Caco-2 (cell line): Measurements from ENCODE around the gene ANAPC5. TPM values are rescaled to one million over a fixed set of nuclear protein-coding genes. Genes with fewer than 3 reads are reported as not detected.
A peak's percentile ranks its signal among the peaks of the same experiment; 100 is the strongest.

Experiments used
- BruUV-seq: library from RNA; stranded (reverse); fragments of 400-500 nt; replicated peaks from 2 replicates; lab custom pipeline; 2021; lab: Mats Ljungman, UMichigan
- CTCF ChIA-PET: fragments of 300-600 bp; sonication (Branson Sonifier 250); formaldehyde crosslinking; loops from one replicate; lab custom pipeline; 2022; ENCODE audit warnings: antibody characterized with exemption; lab: Charles Lee
- POLR2A ChIA-PET: fragments of 300-600 bp; sonication (Branson Sonifier 250); formaldehyde crosslinking; loops from one replicate; lab custom pipeline; 2022; ENCODE audit warnings: antibody characterized with exemption; lab: Charles Lee
- DNase-seq, 2 experiments: peaks; one replicate each; pipeline versions ENCODE4 v3.0.0 to v3.0.0-alpha.2; 2020 to 2022
- H3K27me3 ChIP-seq: replicated peaks from 2 replicates; pipeline ENCODE4 v1.6.0; 2011; ENCODE audit warnings: low read length; ENCODE audit not compliant: control insufficient read depth, insufficient read depth
- H3K36me3 ChIP-seq: 2 replicates; pipeline ENCODE4 v1.5.1; 2011; ENCODE audit warnings: low read length; ENCODE audit not compliant: control insufficient read depth, insufficient read depth
- H3K4me1 ChIP-seq: fragments of 250-450 bp; sonication (Bioruptor Pico); 2 replicates; pipeline ENCODE4 v1.5.1; 2020; ENCODE audit warnings: mild to moderate bottlenecking
- H3K4me3 ChIP-seq: 2 replicates; pipeline ENCODE4 v1.5.1; 2011; ENCODE audit warnings: low read depth, mild to moderate bottlenecking, control low read depth, low read length
- H3K9me3 ChIP-seq: fragments of 250-450 bp; sonication (Bioruptor Pico); 2 replicates; pipeline ENCODE4 v1.5.1; 2020; ENCODE audit warnings: mild to moderate bottlenecking, moderate library complexity
- H3K27ac Mint-ChIP-seq: one replicate; pipeline ENCODE4 v1.8.0; 2022; ENCODE audit warnings: mixed read lengths; ENCODE audit not compliant: unreplicated experiment
- H3K27me3 Mint-ChIP-seq: one replicate; pipeline ENCODE4 v1.8.0; 2022; ENCODE audit warnings: mixed read lengths; ENCODE audit not compliant: insufficient read depth, unreplicated experiment
- H3K36me3 Mint-ChIP-seq: one replicate; pipeline ENCODE4 v1.8.0; 2022; ENCODE audit warnings: mild to moderate bottlenecking, mixed read lengths; ENCODE audit not compliant: insufficient read depth, unreplicated experiment
- H3K4me1 Mint-ChIP-seq: one replicate; pipeline ENCODE4 v1.8.0; 2022; ENCODE audit warnings: low read depth, mixed read lengths; ENCODE audit not compliant: unreplicated experiment
- H3K4me3 Mint-ChIP-seq: one replicate; pipeline ENCODE4 v1.8.0; 2022; ENCODE audit warnings: mild to moderate bottlenecking, moderate library complexity, mixed read lengths; ENCODE audit not compliant: unreplicated experiment
- H3K9me3 Mint-ChIP-seq: one replicate; pipeline ENCODE4 v1.8.0; 2022; ENCODE audit warnings: mixed read lengths; ENCODE audit not compliant: unreplicated experiment
- CTCF ChIP-seq, 2 experiments: fragments of 200-600 bp in 1 of 2; IDR thresholded peaks; 1 replicate in 1 of 2; 2 replicates in 1 of 2; pipeline versions ENCODE4 v1.5.1 to v1.8.0; 2011 to 2022; ENCODE audit warnings: antibody characterized with exemption in 1 of 2, control low read depth in 1 of 2, inconsistent platforms in 1 of 2, low read depth in 1 of 2, low read length in 1 of 2, mild to moderate bottlenecking in 1 of 2, moderate library complexity in 1 of 2; ENCODE audit not compliant: insufficient read depth in 1 of 2, severe bottlenecking in 1 of 2, unreplicated experiment in 1 of 2
- intact Hi-C: fragments of 100-400 bp; cut with micrococcal nuclease; formaldehyde crosslinking; loops from one replicate; pipeline ENCODE4 v1.10.0; 2022; ENCODE audit not compliant: unreplicated experiment
- total RNA-seq: library from RNA; stranded (reverse); gene quantifications from 2 replicates; pipeline ENCODE4 v1.2.3, GENCODE V29; 2022

Gene ANAPC5
- total RNA-seq, 1 experiment from 2014 or later: 106 TPM

DNA sequence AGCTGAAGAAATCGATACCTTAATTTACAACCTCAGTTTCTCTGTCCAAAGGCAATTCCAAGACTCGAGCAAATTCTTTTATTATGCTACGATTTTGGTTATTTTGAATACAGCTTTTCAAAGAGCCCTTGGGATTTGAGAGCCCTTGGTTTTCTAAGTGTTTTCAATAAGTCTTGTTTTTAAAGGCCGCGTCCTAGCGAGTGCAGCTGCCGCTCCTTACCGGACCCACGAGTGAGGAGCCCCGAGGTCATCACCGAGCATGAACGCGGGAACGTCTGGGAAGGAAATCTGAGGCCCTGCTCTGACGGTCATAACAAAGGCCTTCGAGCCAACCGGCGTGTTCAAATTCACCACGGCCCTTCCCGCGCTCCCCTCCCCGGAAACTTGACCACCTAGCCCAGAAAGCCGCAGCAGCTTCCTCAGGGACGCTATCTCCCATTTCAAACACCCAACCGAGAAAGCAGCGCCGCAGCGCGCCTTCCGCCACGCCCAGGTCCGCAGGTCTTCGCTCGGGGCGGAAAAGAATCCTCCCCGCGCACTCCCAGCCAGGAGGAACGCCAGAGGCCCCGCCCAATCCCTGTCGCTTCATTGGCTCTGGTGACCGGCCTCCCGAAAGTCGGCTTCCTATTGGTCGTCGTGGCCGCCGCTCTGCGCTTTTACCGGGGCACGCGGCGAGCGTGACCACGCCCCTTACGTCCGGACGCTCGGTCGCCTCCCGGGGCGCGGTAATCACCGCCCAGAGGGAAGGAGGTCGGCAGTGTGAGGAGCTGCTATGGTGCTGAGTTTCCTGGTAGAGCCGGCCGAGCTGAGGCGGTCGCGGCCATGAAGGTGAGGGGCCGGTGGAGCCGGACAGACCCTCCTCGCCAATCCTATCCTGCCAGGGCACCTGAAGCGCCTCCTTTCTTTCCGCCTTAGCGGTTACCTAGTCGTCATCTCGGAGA is 47.5 kb upstream of the ANAPC5 start, which contains the start of gene RNF34:
TSS of gene RNF34 (plus strand) at position 728 of the 941 bp plus-strand sequence. CDS start at position 823, 95 bp downstream.
- Mint-ChIP-seq H3K4me3 (peak within 1 kb of the TSS; percentile 90), H3K9me3 (no peaks in the 10 kb centered on the region), H3K27ac (peak within 1 kb of the TSS; percentile 75), H3K27me3 (no peaks in the 10 kb centered on the region), H3K36me3 (peaks cover 33% of the 10 kb centered on the region), H3K4me1 (peaks cover 13% of the 10 kb centered on the region)
- ChIA-PET POLR2A (interaction anchor here (0.6 to 2.9 kb wide), 10 partner anchors 16 to 1295 kb away, joined by 3 to 41 read pairs (median 4); partner anchors contain the start of gene ANAPC5), CTCF (interaction anchor here (0.7 to 3.1 kb wide), 4 partner anchors 16 to 64 kb away, joined by 3 to 21 read pairs (median 6); partner anchors contain the start of gene ANAPC5)
- DNase-seq: peak; percentile 99
- TSS peak; percentile 92 for BruUV-seq
- no peaks in the 10 kb centered on the region for H3K27me3 ChIP-seq
- no peaks in the 10 kb centered on the region for H3K4me1 ChIP-seq
- peak within 1 kb of the TSS; percentile 99 for H3K4me3 ChIP-seq
- no peaks in the 10 kb centered on the region for H3K36me3 ChIP-seq
- no peak for TF ChIP-seq CTCF (IDR thresholded peaks at IDR 0.05; ENCODE audit: insufficient read depth in 1 of 2, low read depth in 1 of 2, low read length in 1 of 2, severe bottlenecking in 1 of 2, unreplicated experiment in 1 of 2)
- intact Hi-C loops: loop anchor here (1.0 kb wide), 1 partner anchor 47 kb away; the partner anchor contains the start of gene ANAPC5
- no peaks in the 10 kb centered on the region for H3K9me3 ChIP-seq

DNA sequence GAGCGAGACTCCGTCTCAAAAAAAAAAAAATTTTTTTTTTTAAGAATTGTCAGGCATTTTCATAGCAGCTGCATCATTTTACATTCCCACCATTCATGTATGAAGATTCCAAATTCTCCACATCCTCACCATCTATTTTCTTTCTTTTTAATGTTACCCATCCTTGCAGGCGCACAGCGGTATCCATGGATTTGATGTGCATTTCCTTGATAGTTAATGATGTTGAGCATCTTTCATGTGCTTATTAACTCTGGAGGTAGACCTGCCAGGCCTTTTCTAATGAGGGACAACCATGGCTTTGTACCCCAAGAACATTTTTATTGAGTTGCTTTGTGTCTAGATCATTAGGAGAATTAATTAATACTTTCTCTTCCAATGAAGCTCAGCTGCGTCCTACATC is 46.1 kb upstream of the ANAPC5 start:
- Mint-ChIP-seq H3K27ac (no peak overlapping the region), H3K4me1 (peaks cover 13% of the 10 kb centered on the region), H3K9me3 (no peaks in the 10 kb centered on the region), H3K4me3 (peak overlapping the region; percentile 90), H3K36me3 (peaks cover 20% of the 10 kb centered on the region), H3K27me3 (no peaks in the 10 kb centered on the region)
- Histone ChIP-seq H3K4me3 (no peak overlapping the region), H3K9me3 (no peaks in the 10 kb centered on the region), H3K27me3 (no peaks in the 10 kb centered on the region), H3K36me3 (no peaks in the 10 kb centered on the region), H3K4me1 (no peaks in the 10 kb centered on the region)
- no TSS peak for BruUV-seq
- CTCF ChIA-PET: no interaction called here
- no peak for DNase-seq
- POLR2A ChIA-PET: interaction anchor here (2.9 kb wide), 1 partner anchor 47 kb away, joined by 41 read pairs; the partner anchor contains the start of gene ANAPC5
- intact Hi-C loops: no loop called here
- no peak for TF ChIP-seq CTCF (IDR thresholded peaks at IDR 0.05; ENCODE audit: insufficient read depth in 1 of 2, low read depth in 1 of 2, low read length in 1 of 2, severe bottlenecking in 1 of 2, unreplicated experiment in 1 of 2)

DNA sequence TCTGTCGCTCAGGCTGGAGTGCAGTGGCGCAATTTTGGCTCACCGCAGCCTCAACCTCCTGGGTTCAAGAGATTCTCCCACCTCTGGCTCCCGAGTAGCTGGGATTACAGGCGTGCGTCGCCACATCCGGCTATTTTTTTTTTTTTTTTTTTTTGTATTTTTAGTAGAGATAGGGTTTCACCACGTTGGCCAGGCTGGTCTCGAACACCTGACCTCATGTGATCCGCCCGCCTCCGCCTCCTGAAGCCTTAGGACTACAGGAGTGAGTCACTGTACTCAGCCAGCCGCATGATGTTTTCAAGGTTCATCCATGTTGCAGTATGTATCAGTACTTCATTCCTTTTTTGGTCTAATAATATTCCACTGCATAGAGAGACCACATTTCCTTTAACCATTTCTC is 45.3 kb upstream of the ANAPC5 start:
- intact Hi-C loops: no loop called here
- Mint-ChIP-seq H3K27ac (no peak overlapping the region), H3K4me3 (no peak overlapping the region), H3K36me3 (peaks cover 13% of the 10 kb centered on the region), H3K4me1 (peaks cover 13% of the 10 kb centered on the region), H3K9me3 (no peaks in the 10 kb centered on the region), H3K27me3 (no peaks in the 10 kb centered on the region)
- CTCF ChIA-PET: no interaction called here
- TF ChIP-seq CTCF (IDR thresholded peaks at IDR 0.05; ENCODE audit: insufficient read depth in 1 of 2, low read depth in 1 of 2, low read length in 1 of 2, severe bottlenecking in 1 of 2, unreplicated experiment in 1 of 2): no peak
- BruUV-seq: no TSS peak
- no peaks in the 10 kb centered on the region for H3K9me3 ChIP-seq
- H3K4me1 ChIP-seq: no peaks in the 10 kb centered on the region
- H3K36me3 ChIP-seq: no peaks in the 10 kb centered on the region
- no peak overlapping the region for H3K4me3 ChIP-seq
- H3K27me3 ChIP-seq: no peaks in the 10 kb centered on the region
- no peak for DNase-seq
- POLR2A ChIA-PET: no interaction called here
